Stomach smooth muscle (tissue), 2 donors: Measurements from ENCODE around the gene ASCL1.

Source experiments
- H3K27ac ChIP-seq: one replicate; pipeline ENCODE4 v1.7.0; 2013; ENCODE audit warnings: mild to moderate bottlenecking, low read length, inconsistent platforms
- H3K27me3 ChIP-seq, 2 donors: one replicate each; pipeline ENCODE4 v1.7.0; 2013; ENCODE audit warnings: low read length in 2 of 2; ENCODE audit not compliant: insufficient read depth in 2 of 2, control insufficient read depth in 1 of 2
- H3K36me3 ChIP-seq, 2 donors: one replicate each; pipeline ENCODE4 v1.7.0; 2013; ENCODE audit warnings: low read length in 2 of 2; ENCODE audit not compliant: control insufficient read depth in 2 of 2, insufficient read depth in 2 of 2
- H3K4me1 ChIP-seq: one replicate; pipeline ENCODE4 v1.7.0; 2013; ENCODE audit warnings: low read length; ENCODE audit not compliant: control insufficient read depth, insufficient read depth
- H3K4me3 ChIP-seq, 2 donors: one replicate each; pipeline ENCODE4 v1.7.0; 2013; ENCODE audit warnings: low read length in 2 of 2
- H3K9ac ChIP-seq, 2 donors: one replicate each; pipeline ENCODE4 v1.7.0; 2013; ENCODE audit warnings: low read length in 2 of 2, mild to moderate bottlenecking in 1 of 2
- H3K9me3 ChIP-seq, 2 donors: one replicate each; pipeline ENCODE4 v1.7.0; 2013; ENCODE audit warnings: low read length in 2 of 2; ENCODE audit not compliant: control insufficient read depth in 2 of 2
- donor health status: healthy.
- donor health status: Pancreatic carcinoma.

Gene ASCL1

DNA sequence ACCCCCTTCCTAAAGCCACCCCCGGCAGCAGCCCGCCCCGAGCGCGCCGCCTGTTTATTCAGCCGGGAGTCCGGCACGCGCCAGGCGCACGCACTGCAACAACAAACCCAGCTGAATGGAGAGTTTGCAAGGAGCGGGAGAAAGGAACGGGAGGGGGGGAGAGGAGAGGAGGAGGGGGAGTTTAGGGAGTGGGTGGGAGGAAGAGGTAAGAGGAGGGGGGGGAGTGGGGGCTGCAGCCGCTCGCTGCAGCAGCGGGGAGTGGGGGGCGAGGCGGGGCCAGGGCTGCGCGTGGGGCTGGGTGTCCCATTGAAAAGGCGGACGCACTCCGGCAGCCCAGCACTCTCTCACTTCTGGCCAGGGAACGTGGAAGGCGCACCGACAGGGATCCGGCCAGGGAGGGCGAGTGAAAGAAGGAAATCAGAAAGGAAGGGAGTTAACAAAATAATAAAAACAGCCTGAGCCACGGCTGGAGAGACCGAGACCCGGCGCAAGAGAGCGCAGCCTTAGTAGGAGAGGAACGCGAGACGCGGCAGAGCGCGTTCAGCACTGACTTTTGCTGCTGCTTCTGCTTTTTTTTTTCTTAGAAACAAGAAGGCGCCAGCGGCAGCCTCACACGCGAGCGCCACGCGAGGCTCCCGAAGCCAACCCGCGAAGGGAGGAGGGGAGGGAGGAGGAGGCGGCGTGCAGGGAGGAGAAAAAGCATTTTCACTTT is at the start of gene ASCL1:
Gene ASCL1, plus strand, starts transcription at position 336 of the 712 bp plus-strand sequence. CDS start 571 bp downstream, outside the sequence.
- H3K27me3 ChIP-seq, result peaks cover 57 to 70% of the 10 kb centered on the region in 2 donors

DNA sequence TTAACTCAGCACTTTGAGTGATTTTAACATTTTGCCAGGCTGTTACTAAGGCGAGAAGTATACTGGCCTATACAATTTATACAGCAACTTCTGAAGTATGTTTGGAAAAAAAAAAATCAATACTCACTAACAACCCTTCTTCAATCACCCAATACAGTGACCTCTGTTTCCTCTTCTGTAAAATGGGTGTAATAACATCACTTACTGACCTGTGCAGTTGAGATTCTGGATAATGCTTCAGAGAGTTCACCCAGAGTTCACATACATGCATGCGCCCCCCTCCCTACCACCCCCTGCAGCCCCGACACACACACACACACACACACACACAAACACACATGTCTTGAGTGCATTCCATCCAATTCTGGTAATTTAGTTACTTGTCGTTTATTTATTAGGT is 49.6 kb upstream of the ASCL1 start:
- no peaks in the 10 kb centered on the region for H3K4me1 ChIP-seq
- H3K9ac ChIP-seq, result no peak overlapping the region
- H3K9me3 ChIP-seq, result no peaks in the 10 kb centered on the region
- H3K4me3 ChIP-seq, result no peak overlapping the region
- H3K27ac ChIP-seq, result no peak overlapping the region
- no peaks in the 10 kb centered on the region for H3K36me3 ChIP-seq
- peaks cover 0 to 5% of the 10 kb centered on the region in 2 donors for H3K27me3 ChIP-seq

More for the DNA sequence above, at the start of gene ASCL1:
- Histone ChIP-seq H3K27ac (no peak within 1 kb of the TSS), H3K4me1 (no peaks in the 10 kb centered on the region), H3K9me3 (no peaks in the 10 kb centered on the region), H3K4me3 (peak within 1 kb of the TSS; percentile 49 to 55), H3K9ac (no peak within 1 kb of the TSS), H3K36me3 (no peaks in the 10 kb centered on the region)

GRCh38 chr12:102910137-102910536 is 47.3 kb upstream of the ASCL1 start:
- Histone ChIP-seq H3K9ac (no peak overlapping the region), H3K27me3 (no peaks in the 10 kb centered on the region), H3K9me3 (no peaks in the 10 kb centered on the region), H3K4me1 (no peaks in the 10 kb centered on the region), H3K4me3 (no peak overlapping the region), H3K27ac (no peak overlapping the region), H3K36me3 (no peaks in the 10 kb centered on the region)

- H3K36me3 ChIP-seq, result no peaks in the 10 kb centered on the region
- no peaks in the 10 kb centered on the region for H3K4me1 ChIP-seq
- no peaks in the 10 kb centered on the region for H3K27me3 ChIP-seq
- H3K4me3 ChIP-seq, result no peak overlapping the region
- H3K27ac ChIP-seq, result no peak overlapping the region
- no peak overlapping the region for H3K9ac ChIP-seq
- no peaks in the 10 kb centered on the region for H3K9me3 ChIP-seq
These were observed 46.7 kb upstream of the ASCL1 start for GRCh38 chr12:102910792-102911191.

DNA sequence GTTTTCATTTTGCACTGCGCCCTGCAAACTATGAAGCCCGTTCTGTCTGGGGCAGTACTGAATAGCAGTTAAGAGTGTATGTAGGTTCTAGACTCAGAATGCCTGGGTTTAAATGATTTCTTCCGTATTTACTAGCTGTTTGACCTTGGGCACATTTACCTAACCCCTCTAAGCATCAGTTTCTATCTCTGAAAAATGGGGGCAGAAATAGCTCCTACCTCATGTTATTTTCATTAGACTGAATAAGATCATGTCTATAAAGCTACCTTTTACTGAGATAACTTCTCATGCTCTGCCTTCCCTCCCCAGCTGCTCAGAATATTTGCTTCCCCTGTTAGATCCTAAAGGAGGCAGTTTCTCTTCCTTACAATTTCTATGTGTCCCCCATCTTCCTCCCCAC is 46.2 kb upstream of the ASCL1 start:
- Histone ChIP-seq H3K9me3 (no peaks in the 10 kb centered on the region), H3K27ac (no peak overlapping the region), H3K27me3 (no peaks in the 10 kb centered on the region), H3K36me3 (no peaks in the 10 kb centered on the region), H3K9ac (no peak overlapping the region), H3K4me1 (no peaks in the 10 kb centered on the region), H3K4me3 (no peak overlapping the region)

DNA sequence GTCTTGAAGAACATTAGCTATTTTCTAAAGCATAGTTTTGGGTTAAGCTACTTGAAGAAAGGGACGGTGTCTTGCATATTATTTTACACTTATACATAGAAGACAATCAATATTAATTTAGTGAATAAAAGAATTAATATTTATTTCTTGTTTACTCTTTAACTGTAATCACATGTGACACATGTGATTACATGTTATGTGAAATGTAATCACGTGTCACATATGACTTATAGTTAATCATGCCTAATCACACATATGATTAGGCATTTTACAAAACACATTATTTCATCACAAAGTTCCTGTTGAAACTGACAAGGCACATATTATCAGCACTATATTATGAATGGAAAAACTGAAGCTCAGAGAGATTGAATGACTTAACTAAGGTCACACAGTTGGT is 45.2 kb upstream of the ASCL1 start:
- Histone ChIP-seq H3K4me3 (no peak overlapping the region), H3K36me3 (no peaks in the 10 kb centered on the region), H3K27me3 (peaks cover 4 to 9% of the 10 kb centered on the region in 2 donors), H3K9ac (no peak overlapping the region), H3K27ac (no peak overlapping the region), H3K9me3 (no peaks in the 10 kb centered on the region), H3K4me1 (no peaks in the 10 kb centered on the region)

DNA sequence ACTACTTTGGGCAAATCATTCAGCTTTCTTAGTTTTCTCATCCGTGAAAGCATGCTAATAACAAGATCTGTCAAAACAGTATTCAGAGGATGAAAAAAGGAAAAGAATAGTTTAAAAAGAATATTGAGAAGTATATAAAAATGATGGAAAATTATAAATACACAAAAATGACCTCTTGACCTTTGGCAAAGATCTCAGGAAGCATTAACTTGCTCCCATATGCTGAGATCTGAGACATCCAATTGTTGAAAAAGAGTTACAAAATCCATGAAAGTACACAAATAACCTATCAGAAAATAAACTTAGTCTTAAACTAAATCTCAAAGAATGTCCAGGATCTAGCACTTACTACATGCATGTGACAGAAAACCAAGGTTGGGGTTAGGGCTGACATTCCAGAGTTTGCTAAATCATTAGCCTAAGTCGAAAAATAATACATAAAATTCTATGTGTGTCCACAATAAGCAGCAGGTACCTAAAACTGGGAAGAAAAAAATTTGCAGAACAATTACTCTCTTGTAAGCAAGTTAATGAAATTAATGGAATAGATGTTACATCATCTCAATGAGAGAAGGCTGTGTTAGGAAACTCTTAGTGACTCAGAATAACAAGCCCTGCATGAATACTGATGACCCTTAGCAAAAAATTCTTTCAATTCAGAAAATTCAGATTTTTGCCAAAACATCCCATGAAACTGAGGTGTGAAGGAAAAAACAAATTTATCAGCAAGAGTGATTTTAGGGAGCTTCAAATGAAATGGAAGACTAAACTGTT is 43.8 kb upstream of the ASCL1 start:
- Histone ChIP-seq H3K4me3 (no peak overlapping the region), H3K9me3 (no peaks in the 10 kb centered on the region), H3K4me1 (no peaks in the 10 kb centered on the region), H3K27ac (no peak overlapping the region), H3K36me3 (no peaks in the 10 kb centered on the region), H3K9ac (no peak overlapping the region), H3K27me3 (peaks cover 4 to 12% of the 10 kb centered on the region in 2 donors)

GRCh38 chr12:102916252-102917025 is 41.0 kb upstream of the ASCL1 start:
- H3K36me3 ChIP-seq, result no peaks in the 10 kb centered on the region
- H3K9ac ChIP-seq, result no peak overlapping the region
- H3K27ac ChIP-seq, result no peak overlapping the region
- no peaks in the 10 kb centered on the region for H3K9me3 ChIP-seq
- no peaks in the 10 kb centered on the region for H3K4me1 ChIP-seq
- peaks cover 4 to 12% of the 10 kb centered on the region in 2 donors for H3K27me3 ChIP-seq
- no peak overlapping the region for H3K4me3 ChIP-seq

DNA sequence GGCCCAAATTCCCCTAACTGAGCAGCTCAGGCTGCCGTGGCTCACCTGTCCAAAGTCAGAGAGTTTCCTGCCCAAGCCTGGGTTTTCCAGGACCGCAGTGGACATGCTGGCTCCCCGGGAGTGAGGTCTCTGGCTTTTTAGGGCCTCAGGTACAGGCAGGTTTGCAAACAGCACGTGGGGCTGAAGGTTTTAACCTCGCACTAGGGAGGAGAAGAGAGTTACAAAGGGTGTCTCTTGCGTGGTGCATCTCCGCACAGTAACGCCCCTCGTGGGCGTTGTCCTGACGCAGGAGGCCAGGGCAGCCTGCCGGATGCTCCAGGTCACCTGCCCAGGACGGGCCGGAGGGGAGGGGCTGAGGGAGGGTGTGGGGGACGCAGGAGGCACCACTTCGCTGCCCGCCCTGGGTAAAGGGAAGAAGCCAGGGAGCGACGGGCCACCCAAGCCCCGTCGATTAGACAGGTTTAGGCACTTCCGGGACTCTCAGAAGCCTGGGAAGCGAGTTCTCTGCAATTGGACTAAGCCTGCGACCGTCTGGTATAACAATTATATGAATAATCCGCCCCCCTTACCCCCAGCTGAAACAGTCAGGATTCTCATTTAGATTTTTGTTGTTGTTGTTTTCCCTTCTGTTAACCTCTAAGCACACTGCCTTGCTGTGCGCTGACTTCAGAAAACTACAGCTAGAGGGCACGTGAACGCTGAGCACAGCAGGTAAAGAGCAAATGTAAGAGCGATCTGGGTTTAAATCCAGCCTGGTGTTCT is 40.3 kb upstream of the ASCL1 start, which contains the start of gene PAH:
Gene PAH, minus strand, starts transcription at position 219 of the 762 bp plus-strand sequence. Its CDS starts 114 bp downstream, at position 105.
- no peaks in the 10 kb centered on the region for H3K4me1 ChIP-seq
- H3K9me3 ChIP-seq, result no peaks in the 10 kb centered on the region
- H3K27ac ChIP-seq, result no peak within 1 kb of the TSS
- peak within 1 kb of the TSS in 1 of 2 donors; percentile 47 for H3K4me3 ChIP-seq
- no peaks in the 10 kb centered on the region for H3K36me3 ChIP-seq
- peaks cover 4 to 12% of the 10 kb centered on the region in 2 donors for H3K27me3 ChIP-seq
- no peak within 1 kb of the TSS for H3K9ac ChIP-seq

DNA sequence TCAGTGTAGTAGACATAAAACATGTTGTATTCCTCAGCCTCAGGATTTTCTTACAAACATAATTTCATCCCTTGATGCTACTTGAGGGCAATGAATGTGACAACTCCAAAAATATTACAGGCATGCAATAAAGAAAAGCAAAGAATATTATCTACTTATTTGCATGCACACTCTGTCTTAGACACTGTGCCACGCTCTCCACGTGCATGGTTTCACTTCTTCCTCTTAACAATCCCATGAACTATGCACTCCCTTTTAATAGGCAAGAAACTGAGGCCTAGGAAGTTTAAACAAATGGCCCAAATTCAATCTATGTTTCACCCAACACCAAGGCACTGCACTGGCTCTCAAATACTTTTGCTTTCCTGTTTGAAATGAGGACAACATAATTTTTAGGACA is 38.6 kb upstream of the ASCL1 start:
- Histone ChIP-seq H3K9me3 (no peaks in the 10 kb centered on the region), H3K27me3 (peaks cover 4 to 12% of the 10 kb centered on the region in 2 donors), H3K9ac (no peak overlapping the region), H3K27ac (no peak overlapping the region), H3K4me1 (no peaks in the 10 kb centered on the region), H3K4me3 (no peak overlapping the region), H3K36me3 (no peaks in the 10 kb centered on the region)
